ENCODE data around the gene ARID4B.

ARID4B gene

DNA sequence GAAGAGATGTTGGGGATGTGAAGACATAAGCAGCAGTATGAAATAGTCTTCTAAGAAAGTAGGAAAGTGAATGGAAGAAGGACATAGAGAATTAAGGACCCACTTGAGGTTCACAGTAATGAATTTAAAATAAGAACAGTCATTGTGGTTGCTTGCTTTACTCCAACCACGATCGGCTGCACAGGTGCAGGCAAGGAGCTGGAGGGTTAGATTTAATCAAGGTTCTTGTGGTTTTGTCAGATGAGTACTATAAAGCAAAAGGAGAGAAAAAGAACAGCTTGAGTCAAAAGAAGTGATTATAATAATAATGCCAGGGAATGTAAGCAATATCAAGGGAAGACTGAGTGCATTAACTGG is 120.8 kb downstream of the ARID4B start:
- peaks cover 41 to 53% of the 10 kb centered on the region in 2 experiments for H3K36me3 ChIP-seq (ENCODE audit: control insufficient read depth in 2 of 2, insufficient read depth in 1 of 2, low read length in 2 of 2)
- no peak overlapping the region for H3K4me3 ChIP-seq (ENCODE audit: low read depth, low read length)
- no peak for TF ChIP-seq ZNF660 (tag by site-specific recombination; IDR thresholded peaks at IDR 0.05)
- TF ChIP-seq, protein P1, sequence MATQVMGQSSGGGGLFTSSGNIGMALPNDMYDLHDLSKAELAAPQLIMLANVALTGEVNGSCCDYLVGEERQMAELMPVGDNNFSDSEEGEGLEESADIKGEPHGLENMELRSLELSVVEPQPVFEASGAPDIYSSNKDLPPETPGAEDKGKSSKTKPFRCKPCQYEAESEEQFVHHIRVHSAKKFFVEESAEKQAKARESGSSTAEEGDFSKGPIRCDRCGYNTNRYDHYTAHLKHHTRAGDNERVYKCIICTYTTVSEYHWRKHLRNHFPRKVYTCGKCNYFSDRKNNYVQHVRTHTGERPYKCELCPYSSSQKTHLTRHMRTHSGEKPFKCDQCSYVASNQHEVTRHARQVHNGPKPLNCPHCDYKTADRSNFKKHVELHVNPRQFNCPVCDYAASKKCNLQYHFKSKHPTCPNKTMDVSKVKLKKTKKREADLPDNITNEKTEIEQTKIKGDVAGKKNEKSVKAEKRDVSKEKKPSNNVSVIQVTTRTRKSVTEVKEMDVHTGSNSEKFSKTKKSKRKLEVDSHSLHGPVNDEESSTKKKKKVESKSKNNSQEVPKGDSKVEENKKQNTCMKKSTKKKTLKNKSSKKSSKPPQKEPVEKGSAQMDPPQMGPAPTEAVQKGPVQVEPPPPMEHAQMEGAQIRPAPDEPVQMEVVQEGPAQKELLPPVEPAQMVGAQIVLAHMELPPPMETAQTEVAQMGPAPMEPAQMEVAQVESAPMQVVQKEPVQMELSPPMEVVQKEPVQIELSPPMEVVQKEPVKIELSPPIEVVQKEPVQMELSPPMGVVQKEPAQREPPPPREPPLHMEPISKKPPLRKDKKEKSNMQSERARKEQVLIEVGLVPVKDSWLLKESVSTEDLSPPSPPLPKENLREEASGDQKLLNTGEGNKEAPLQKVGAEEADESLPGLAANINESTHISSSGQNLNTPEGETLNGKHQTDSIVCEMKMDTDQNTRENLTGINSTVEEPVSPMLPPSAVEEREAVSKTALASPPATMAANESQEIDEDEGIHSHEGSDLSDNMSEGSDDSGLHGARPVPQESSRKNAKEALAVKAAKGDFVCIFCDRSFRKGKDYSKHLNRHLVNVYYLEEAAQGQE (tag by site-specific recombination; IDR thresholded peaks at IDR 0.05), result no peak
- TF ChIP-seq ZNF776 (tag by site-specific recombination; IDR thresholded peaks at IDR 0.05; ENCODE audit: borderline replicate concordance), result no peak
- TF ChIP-seq ZNF239 (tag by site-specific recombination; IDR thresholded peaks at IDR 0.05), result no peak
- no peak for TF ChIP-seq ZNF16 (tag by site-specific recombination; IDR thresholded peaks at IDR 0.05; ENCODE audit: low read depth)
- H3K9me3 ChIP-seq (ENCODE audit: control insufficient read depth, insufficient read depth, low read depth, low read length), result no peaks in the 10 kb centered on the region
- CTCF ChIA-PET, result interaction anchor here (0.6 to 1.4 kb wide), 5 partner anchors 11 to 782 kb away, joined by 3 to 7 read pairs (median 5); no protein-coding TSS in a partner anchor
- H3K4me1 ChIP-seq (ENCODE audit: control insufficient read depth, insufficient read depth, low read length), result no peaks in the 10 kb centered on the region
- no peak overlapping the region for H3K27ac ChIP-seq (ENCODE audit: extremely low read depth, low read depth, low read length)
- POLR2A ChIA-PET, result interaction anchor here (0.5 kb wide), 1 partner anchor 289 kb away, joined by 3 read pairs; no protein-coding TSS in a partner anchor

DNA sequence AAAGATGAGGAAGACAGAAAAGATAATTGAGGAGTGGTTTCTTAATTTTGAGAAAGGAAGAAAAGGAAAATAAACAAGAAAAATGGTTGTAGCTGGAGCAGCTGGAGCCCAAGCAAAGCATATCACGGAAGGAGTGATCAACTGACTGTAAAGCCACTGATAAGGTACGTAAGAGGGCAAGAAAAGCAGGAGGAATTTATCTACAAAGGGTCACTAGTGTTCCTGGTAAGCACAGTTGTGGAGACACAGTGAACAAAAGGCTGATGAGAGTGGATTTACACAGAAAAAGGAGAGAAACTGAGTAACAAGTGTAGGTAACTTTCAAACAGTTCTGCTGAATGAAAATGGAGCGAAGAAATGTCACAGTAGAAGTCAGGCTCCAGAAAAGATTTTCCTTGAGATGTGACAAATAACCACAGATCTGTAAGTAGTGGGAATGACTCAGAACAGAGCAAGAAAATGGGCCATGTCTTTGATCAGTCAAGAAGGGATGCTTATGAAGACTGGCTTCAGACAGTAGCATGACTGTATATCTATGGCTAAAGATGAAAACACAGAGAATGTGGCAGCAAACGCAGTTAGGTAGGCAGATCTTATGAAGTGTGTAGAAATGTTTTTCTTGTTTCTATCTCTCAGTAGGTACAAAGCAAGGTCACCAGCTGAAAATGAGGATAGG is 121.3 kb downstream of the ARID4B start:
- Histone ChIP-seq H3K27ac (ENCODE audit: extremely low read depth, low read depth, low read length) (no peak overlapping the region), H3K4me1 (ENCODE audit: control insufficient read depth, insufficient read depth, low read length) (no peaks in the 10 kb centered on the region), H3K9me3 (ENCODE audit: control insufficient read depth, insufficient read depth, low read depth, low read length) (no peaks in the 10 kb centered on the region), H3K4me3 (ENCODE audit: low read depth, low read length) (no peak overlapping the region), H3K36me3 (ENCODE audit: control insufficient read depth in 2 of 2, insufficient read depth in 1 of 2, low read length in 2 of 2) (peaks cover 36 to 50% of the 10 kb centered on the region in 2 experiments)
- ChIA-PET POLR2A (interaction anchor here (0.6 kb wide), 1 partner anchor 58 kb away, joined by 3 read pairs; no protein-coding TSS in a partner anchor), CTCF (interaction anchor here (0.5 to 1.4 kb wide), 3 partner anchors 16 to 781 kb away, joined by 3 to 7 read pairs (median 4); no protein-coding TSS in a partner anchor)
- TF ChIP-seq ZNF239 (tag by site-specific recombination; IDR thresholded peaks at IDR 0.05), result peak; percentile 99
- no peak for TF ChIP-seq ZNF146 (tag by site-specific recombination; IDR thresholded peaks at IDR 0.05)

DNA sequence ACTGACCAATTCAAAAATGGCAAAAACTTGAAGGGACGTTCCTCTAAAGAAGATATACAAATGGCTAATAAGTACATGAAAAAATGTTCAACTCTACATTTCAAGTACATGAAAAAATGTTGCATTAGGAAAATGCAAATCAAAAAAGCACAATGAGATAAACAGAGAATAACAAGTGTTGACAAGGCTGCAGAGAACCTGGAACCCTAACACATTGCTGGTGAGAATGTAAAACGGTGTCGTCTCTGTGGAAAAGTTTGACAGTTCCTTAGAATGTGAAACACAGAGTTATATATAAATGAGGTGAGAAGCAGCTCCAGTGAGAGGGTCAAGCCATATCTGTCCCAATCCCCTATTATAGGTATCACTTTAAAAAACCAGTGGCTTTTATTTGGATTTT is 122.3 kb downstream of the ARID4B start:
- peaks cover 28 to 50% of the 10 kb centered on the region in 2 experiments for H3K36me3 ChIP-seq (ENCODE audit: control insufficient read depth in 2 of 2, insufficient read depth in 1 of 2, low read length in 2 of 2)
- no peak overlapping the region for H3K4me3 ChIP-seq (ENCODE audit: low read depth, low read length)
- H3K4me1 ChIP-seq (ENCODE audit: control insufficient read depth, insufficient read depth, low read length), result no peaks in the 10 kb centered on the region
- ChIA-PET CTCF (interaction anchor here (0.6 kb wide), 1 partner anchor 26 kb away, joined by 3 read pairs; no protein-coding TSS in a partner anchor), POLR2A (no interaction called here)
- H3K27ac ChIP-seq (ENCODE audit: extremely low read depth, low read depth, low read length), result no peak overlapping the region
- no peak for TF ChIP-seq ZNF473 (tag by site-specific recombination; IDR thresholded peaks at IDR 0.05)
- TF ChIP-seq ZNF37A (tag by site-specific recombination; IDR thresholded peaks at IDR 0.05), result no peak
- no peak for TF ChIP-seq ZNF571 (tag by site-specific recombination; IDR thresholded peaks at IDR 0.05)
- TF ChIP-seq ZNF202 (tag by site-specific recombination; IDR thresholded peaks at IDR 0.05; ENCODE audit: borderline replicate concordance), result no peak
- TF ChIP-seq KLF10 (tag by site-specific recombination; IDR thresholded peaks at IDR 0.05), result no peak
- no peak for TF ChIP-seq ZNF621 (tag by site-specific recombination; IDR thresholded peaks at IDR 0.05)
- TF ChIP-seq ZBTB21 (tag by site-specific recombination; IDR thresholded peaks at IDR 0.05), result no peak
- TF ChIP-seq, protein P1 (tag by site-specific recombination; IDR thresholded peaks at IDR 0.05), result no peak
- no peaks in the 10 kb centered on the region for H3K9me3 ChIP-seq (ENCODE audit: control insufficient read depth, insufficient read depth, low read depth, low read length)
